Epithelial cell of proximal tubule (primary cell): ENCODE results near the gene CMA1. TPM values are rescaled to one million over a fixed set of nuclear protein-coding genes. Genes with fewer than 3 reads are reported as not detected.

Experiments used
- DNase-seq: peaks from one replicate; pipeline ENCODE4 v3.0.0-alpha.2; 2011; ENCODE audit warnings: low read depth
- H3K4me3 ChIP-seq: 2 replicates; pipeline ENCODE4 v1.5.1; 2011; ENCODE audit warnings: low read depth, mild to moderate bottlenecking, low read length
- CTCF ChIP-seq: conservative IDR thresholded peaks from 2 replicates; pipeline ENCODE4 v1.5.1; 2012; ENCODE audit warnings: low read depth, mild to moderate bottlenecking, low read length
- total RNA-seq: library from RNA; depleted of rRNA; stranded (reverse); fragments of >200 nt; gene quantifications from 2 replicates; pipeline ENCODE4 v1.2.3, GENCODE V29; 2015

CMA1 gene
- total RNA-seq, 1 donor from 2014 or later, result not detected

GRCh38 chr14:24463884-24464785, 43.9 kb downstream of the CMA1 start:
- no peak overlapping the region for H3K4me3 ChIP-seq
- no peak for DNase-seq
- TF ChIP-seq CTCF, result no peak

- DNase-seq, result no peak
- TF ChIP-seq CTCF, result no peak
- H3K4me3 ChIP-seq, result no peak overlapping the region
These were observed 44.8 kb downstream of the CMA1 start for GRCh38 chr14:24463017-24463883.

- DNase-seq, result no peak
- no peak for TF ChIP-seq CTCF
- no peak overlapping the region for H3K4me3 ChIP-seq
These were observed 46.7 kb downstream of the CMA1 start for GRCh38 chr14:24461336-24461735.

GRCh38 chr14:24459331-24459730, 48.7 kb downstream of the CMA1 start:
- no peak for TF ChIP-seq CTCF
- DNase-seq, result no peak
- H3K4me3 ChIP-seq, result no peak overlapping the region

GRCh38 chr14:24458736-24459135, 49.3 kb downstream of the CMA1 start:
- H3K4me3 ChIP-seq, result no peak overlapping the region
- no peak for TF ChIP-seq CTCF
- DNase-seq, result no peak

GRCh38 chr14:24456980-24457379, 51.1 kb downstream of the CMA1 start:
- DNase-seq, result no peak
- no peak overlapping the region for H3K4me3 ChIP-seq
- TF ChIP-seq CTCF, result no peak

Other genes starting within 250 kb of the CMA1 start
- gene TGM1, start 245.1 kb downstream of the CMA1 start, total RNA-seq, result 0.63 and 0.94 TPM in 2 replicates
- 32.7 and 39.0 TPM in 2 replicates for gene RABGGTA, start 236.7 kb downstream of the CMA1 start, total RNA-seq
- gene DHRS1, start 208.5 kb downstream of the CMA1 start, total RNA-seq, result 25.7 and 26.4 TPM in 2 replicates
- gene NOP9, start 208.4 kb downstream of the CMA1 start, total RNA-seq, result 17.1 and 32.6 TPM in 2 replicates
- 2.0 and 3.6 TPM in 2 replicates for gene CIDEB, start 200.3 kb downstream of the CMA1 start, total RNA-seq
- gene LTB4R2, start 198.1 kb downstream of the CMA1 start, total RNA-seq, result 1.3 and 2.7 TPM in 2 replicates
- gene LTB4R, start 196.8 kb downstream of the CMA1 start, total RNA-seq, result 0.06 and 4.0 TPM in 2 replicates
- gene ADCY4, start 173.2 kb downstream of the CMA1 start, total RNA-seq, result 1.6 and 8.0 TPM in 2 replicates
- gene RIPK3, start 168.3 kb downstream of the CMA1 start, total RNA-seq, result 6.4 and 7.6 TPM in 2 replicates
- gene NFATC4, start 140.1 kb downstream of the CMA1 start, total RNA-seq, result 4.5 and 30.2 TPM in 2 replicates
- gene NYNRIN, start 109.3 kb downstream of the CMA1 start, total RNA-seq, result 3.4 and 6.2 TPM in 2 replicates
- 0.43 and 1.3 TPM in 2 replicates for gene CBLN3, start 78.6 kb downstream of the CMA1 start, total RNA-seq
- 38.3 and 41.6 TPM in 2 replicates for gene KHNYN, start 78.3 kb downstream of the CMA1 start, total RNA-seq
- gene SDR39U1, start 65.5 kb downstream of the CMA1 start, total RNA-seq, result 27.4 and 36.9 TPM in 2 replicates
- gene CTSG, start 68.0 kb upstream of the CMA1 start, total RNA-seq, result not detected in 2 replicates
- not detected in 2 replicates for gene GZMH, start 101.4 kb upstream of the CMA1 start, total RNA-seq
- gene GZMB, start 125.9 kb upstream of the CMA1 start, total RNA-seq, result not detected in 2 replicates